GM23338 (cell line): ENCODE measurements around the gene ATG2B. TPM values are rescaled to one million over a fixed set of nuclear protein-coding genes. Genes with fewer than 3 reads are reported as not detected.

Experiments used
- ATAC-seq: fragments of 200-7000 bp; cut with Tn5 transposase; 3 replicates; pipeline ENCODE4 v1.9.1; 2020
- DNase-seq: peaks from one replicate; pipeline ENCODE4 v3.0.0-alpha.2; 2015; ENCODE audit warnings: low spot score
- H2AFZ ChIP-seq: fragments of 200-600 bp; sonication (generic); 2 replicates; pipeline ENCODE4 v1.8.0; 2016; ENCODE audit warnings: antibody characterized with exemption, mild to moderate bottlenecking, moderate library complexity
- H3F3A ChIP-seq: fragments of 200-600 bp; sonication (generic); replicated peaks from 2 replicates; pipeline ENCODE4 v1.8.0; 2017; ENCODE audit warnings: antibody characterized with exemption, mixed run types, low read depth
- H3K27ac ChIP-seq: fragments of 200-600 bp; sonication (generic); 2 replicates; pipeline ENCODE4 v1.6.1; 2016; ENCODE audit warnings: low read depth
- H3K27me3 ChIP-seq: fragments of 200-600 bp; sonication (generic); 2 replicates; pipeline ENCODE4 v1.8.0; 2016; ENCODE audit warnings: mild to moderate bottlenecking, mixed run types, moderate library complexity; ENCODE audit not compliant: insufficient read depth
- H3K36me3 ChIP-seq: fragments of 200-600 bp; sonication (generic); 2 replicates; pipeline ENCODE4 v1.8.0; 2016; ENCODE audit warnings: mild to moderate bottlenecking; ENCODE audit not compliant: insufficient read depth
- H3K4me1 ChIP-seq: fragments of 200-600 bp; sonication (generic); 2 replicates; pipeline ENCODE4 v1.8.0; 2016; ENCODE audit warnings: mild to moderate bottlenecking, moderate library complexity; ENCODE audit not compliant: insufficient read depth
- H3K4me2 ChIP-seq: fragments of 200-600 bp; sonication (generic); 2 replicates; pipeline ENCODE4 v1.7.1; 2017; ENCODE audit warnings: mixed run types
- H3K4me3 ChIP-seq: fragments of 200-600 bp; sonication (generic); 2 replicates; pipeline ENCODE4 v1.6.1; 2016; ENCODE audit warnings: mixed run types
- H3K79me2 ChIP-seq: fragments of 200-600 bp; sonication (generic); replicated peaks from 2 replicates; pipeline ENCODE4 v1.8.0; 2017; ENCODE audit warnings: mild to moderate bottlenecking; ENCODE audit not compliant: insufficient read depth
- H3K9me2 ChIP-seq: fragments of 200-600 bp; sonication (generic); 2 replicates; pipeline ENCODE4 v1.8.0; 2017; ENCODE audit not compliant: insufficient read depth
- H4K20me1 ChIP-seq: fragments of 200-600 bp; sonication (generic); replicated peaks from 2 replicates; pipeline ENCODE4 v1.8.0; 2017; ENCODE audit warnings: mild to moderate bottlenecking; ENCODE audit not compliant: insufficient read depth
- H3K27ac Mint-ChIP-seq: 2 replicates; pipeline ENCODE4 v1.8.0; 2020; ENCODE audit warnings: inconsistent platforms, mild to moderate bottlenecking, moderate library complexity, mixed read lengths
- H3K27me3 Mint-ChIP-seq: 3 replicates; pipeline ENCODE4 v1.8.0; 2022; ENCODE audit warnings: low read depth, mild to moderate bottlenecking, moderate library complexity, mixed read lengths, inconsistent platforms; ENCODE audit not compliant: insufficient read depth, poor library complexity
- H3K36me3 Mint-ChIP-seq: 3 replicates; pipeline ENCODE4 v1.8.0; 2021; ENCODE audit warnings: low read depth, mild to moderate bottlenecking, inconsistent platforms, moderate library complexity, mixed read lengths
- H3K4me1 Mint-ChIP-seq: 3 replicates; pipeline ENCODE4 v1.8.0; 2020; ENCODE audit warnings: mild to moderate bottlenecking, inconsistent platforms, mixed read lengths
- H3K4me3 Mint-ChIP-seq: 3 replicates; pipeline ENCODE4 v1.8.0; 2021; ENCODE audit warnings: moderate library complexity, mild to moderate bottlenecking, inconsistent platforms, mixed read lengths
- H3K9me3 Mint-ChIP-seq: 3 replicates; pipeline ENCODE4 v1.8.0; 2020; ENCODE audit warnings: moderate library complexity, mild to moderate bottlenecking, inconsistent platforms, mixed read lengths
- CTCF ChIP-seq, 2 experiments: fragments of 200-600 bp in 1 of 2; sonication (generic) in 1 of 2; conservative IDR thresholded peaks; 2 replicates each; pipeline versions ENCODE4 v1.5.1 to v1.6.1; 2016 to 2017; ENCODE audit warnings: antibody characterized with exemption in 2 of 2, low read depth in 2 of 2, mild to moderate bottlenecking in 2 of 2, moderate library complexity in 1 of 2
- ETS1 ChIP-seq: IDR thresholded peaks from 2 replicates; pipeline ENCODE4 v1.6.1; 2016; ENCODE audit warnings: antibody characterized with exemption
- EZH2 ChIP-seq: fragments of 200-600 bp; sonication (generic); IDR thresholded peaks from one replicate; pipeline ENCODE4 v1.8.0; 2017; ENCODE audit warnings: antibody characterized with exemption, mild to moderate bottlenecking, low read depth; ENCODE audit not compliant: unreplicated experiment
- ZNF462 ChIP-seq: fragments of 250-450 bp; sonication (Bioruptor Pico); IDR thresholded peaks from 2 replicates; pipeline ENCODE4 v1.5.0; 2020; ENCODE audit warnings: mild to moderate bottlenecking, moderate library complexity
- polyA plus RNA-seq: library from polyadenylated mRNA; unstranded; fragments of >200 nt; fragmentation: Nextera tagmentation; extraction: Ambion mirVana; gene quantifications from 2 replicates; pipeline ENCODE4 v1.2.1, GENCODE V29; 2016
- total RNA-seq: library from RNA; depleted of rRNA; stranded (reverse); fragments of >200 nt; shearing (Covaris generic); gene quantifications from 2 replicates; pipeline ENCODE4 v1.2.3, GENCODE V29; 2014

ATG2B gene
- total and polyA plus RNA-seq, 2 experiments from 2014 or later = 3.8 to 15.4 TPM

- TF ChIP-seq CTCF (conservative IDR thresholded peaks at IDR 0.05; ENCODE audit: low read depth in 2 of 2) (no peak), ETS1 (no peak), EZH2 (no peak)
These were observed 68.9 kb downstream of the ATG2B start (continued) for GRCh38 chr14:96294246-96294645.

DNA sequence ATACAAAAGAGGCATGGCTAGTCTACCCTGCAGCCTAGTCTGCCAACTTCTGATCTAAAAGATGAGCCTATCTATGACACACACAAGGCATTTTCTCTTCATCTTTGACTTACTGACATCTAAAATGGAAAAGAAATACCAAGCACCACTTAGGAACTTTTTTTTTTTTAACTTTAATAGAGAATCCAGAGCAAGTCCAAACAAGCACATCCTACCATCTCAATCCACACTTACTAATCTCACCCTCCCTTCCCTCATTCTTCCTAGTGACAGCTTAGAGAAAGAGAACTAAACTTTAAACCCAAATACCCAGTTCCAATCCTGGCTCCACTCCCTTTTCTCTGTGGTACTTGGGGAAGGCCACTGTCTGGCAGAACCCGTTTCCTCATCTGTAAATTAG lies 75.3 kb downstream of the ATG2B start:
- DNase-seq (no peak), ATAC-seq (no peak)
- no peaks in the 10 kb centered on the region for H3K79me2 ChIP-seq
- H3K9me2 ChIP-seq = no peaks in the 10 kb centered on the region
- H3K4me2 ChIP-seq = no peak overlapping the region
- Mint-ChIP-seq H3K36me3 (peaks cover 11% of the 10 kb centered on the region), H3K27me3 (peaks cover 4% of the 10 kb centered on the region), H3K4me3 (no peak overlapping the region), H3K9me3 (no peaks in the 10 kb centered on the region), H3K27ac (no peak overlapping the region), H3K4me1 (no peaks in the 10 kb centered on the region; the same call in 2 of the 3 replicates)
- no peaks in the 10 kb centered on the region for H3F3A ChIP-seq
- H2AFZ ChIP-seq = no peak overlapping the region
- H3K36me3 ChIP-seq = peaks cover 3% of the 10 kb centered on the region; the same call in 1 of the 2 replicates
- H4K20me1 ChIP-seq = no peaks in the 10 kb centered on the region
- no peak overlapping the region for H3K27ac ChIP-seq
- H3K4me3 ChIP-seq = no peak overlapping the region
- no peaks in the 10 kb centered on the region for H3K27me3 ChIP-seq
- no peak for TF ChIP-seq EZH2
- no peak for TF ChIP-seq ZNF462 (CRISPR knock-in tag)
- no peaks in the 10 kb centered on the region for H3K4me1 ChIP-seq
